ENCODE measurements around the gene DCUN1D3.

Gene DCUN1D3

DNA sequence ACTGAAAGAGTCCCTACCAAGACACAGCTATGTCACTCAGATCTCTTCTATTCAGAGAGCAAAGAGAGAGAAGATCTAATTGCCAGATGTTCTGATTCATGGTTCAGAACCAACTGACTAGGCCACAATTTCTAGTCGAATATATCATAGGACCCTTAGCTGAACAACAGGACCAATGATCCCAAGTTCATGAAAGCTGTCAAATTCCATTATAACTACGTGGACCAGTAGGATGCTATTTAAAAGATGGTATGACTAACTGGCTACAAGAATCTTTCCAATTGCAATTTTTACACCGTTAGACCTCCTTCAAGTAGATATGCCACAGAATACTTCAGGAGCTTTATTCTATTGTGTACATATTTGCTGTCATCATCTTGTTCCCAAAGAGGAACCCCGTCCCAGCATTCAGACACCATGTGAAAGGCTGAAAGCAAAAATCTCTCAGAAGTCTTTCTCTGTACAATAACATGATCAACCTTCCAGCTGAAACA, 26.0 kb downstream of the DCUN1D3 start:
- no peaks in the 10 kb centered on the region for H3K9me2 ChIP-seq (ENCODE audit: low read depth, low read length)
- no peak overlapping the region for H3K27ac ChIP-seq (ENCODE audit: low read depth, low read length, poor library complexity, severe bottlenecking)
- no peak overlapping the region for H3K4me2 ChIP-seq (ENCODE audit: low read length)
- H3K36me3 ChIP-seq (ENCODE audit: insufficient read depth, low read length), result no peaks in the 10 kb centered on the region
- no peak for TF ChIP-seq EZH2 (IDR thresholded peaks at IDR 0.05; ENCODE audit: borderline replicate concordance, low read length)
- no peak for TF ChIP-seq CTCF (IDR thresholded peaks at IDR 0.05; ENCODE audit: low read length)
- H3K9me3 ChIP-seq (ENCODE audit: low read length), result no peaks in the 10 kb centered on the region
- H3K27me3 ChIP-seq (ENCODE audit: insufficient read depth, low read length), result no peaks in the 10 kb centered on the region
- no peaks in the 10 kb centered on the region for H3K79me2 ChIP-seq (ENCODE audit: insufficient read depth, low read length)
- no peak overlapping the region for H3K9ac ChIP-seq (ENCODE audit: low read length)
- no peak overlapping the region for H2AFZ ChIP-seq (ENCODE audit: low read length)
- no peaks in the 10 kb centered on the region for H4K20me1 ChIP-seq (ENCODE audit: insufficient read depth, low read length)
- peaks cover 16% of the 10 kb centered on the region for H3K4me1 ChIP-seq (ENCODE audit: insufficient read depth, low read length, severe bottlenecking)
- no peak overlapping the region for H3K4me3 ChIP-seq (ENCODE audit: low read depth, low read length, poor library complexity, severe bottlenecking)
- H3F3A ChIP-seq (ENCODE audit: insufficient read depth, low read length), result no peaks in the 10 kb centered on the region

DNA sequence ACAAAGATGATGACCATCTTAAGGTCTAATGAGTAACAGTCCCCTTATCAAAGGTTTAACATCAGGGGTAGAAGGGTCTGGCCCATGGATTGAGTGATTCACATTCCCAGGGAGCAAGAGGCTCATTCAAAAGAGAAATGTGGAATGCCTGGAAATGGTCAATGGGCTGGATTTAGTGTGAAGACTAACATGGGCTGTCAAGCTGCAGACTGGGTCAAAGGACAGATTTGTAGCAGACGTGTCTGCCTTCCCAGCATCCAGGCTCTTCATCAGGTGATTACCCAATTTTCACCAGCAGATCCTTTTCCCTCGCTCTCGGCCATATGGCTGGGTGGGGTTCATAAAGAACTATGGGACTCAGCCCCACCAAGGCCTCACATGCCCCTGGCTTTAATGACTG, 26.8 kb downstream of the DCUN1D3 start:
- TF ChIP-seq EZH2 (IDR thresholded peaks at IDR 0.05; ENCODE audit: borderline replicate concordance, low read length) (no peak), CTCF (IDR thresholded peaks at IDR 0.05; ENCODE audit: low read length) (no peak)
- no peaks in the 10 kb centered on the region for H3K79me2 ChIP-seq (ENCODE audit: insufficient read depth, low read length)
- H3K9me3 ChIP-seq (ENCODE audit: low read length), result no peaks in the 10 kb centered on the region
- peaks cover 11% of the 10 kb centered on the region for H3K4me1 ChIP-seq (ENCODE audit: insufficient read depth, low read length, severe bottlenecking)
- no peaks in the 10 kb centered on the region for H4K20me1 ChIP-seq (ENCODE audit: insufficient read depth, low read length)
- no peaks in the 10 kb centered on the region for H3K9me2 ChIP-seq (ENCODE audit: low read depth, low read length)
- no peak overlapping the region for H3K4me2 ChIP-seq (ENCODE audit: low read length)
- H3K27me3 ChIP-seq (ENCODE audit: insufficient read depth, low read length), result no peaks in the 10 kb centered on the region
- no peaks in the 10 kb centered on the region for H3F3A ChIP-seq (ENCODE audit: insufficient read depth, low read length)
- no peak overlapping the region for H3K27ac ChIP-seq (ENCODE audit: low read depth, low read length, poor library complexity, severe bottlenecking)
- no peak overlapping the region for H2AFZ ChIP-seq (ENCODE audit: low read length)
- no peak overlapping the region for H3K9ac ChIP-seq (ENCODE audit: low read length)
- no peaks in the 10 kb centered on the region for H3K36me3 ChIP-seq (ENCODE audit: insufficient read depth, low read length)
- H3K4me3 ChIP-seq (ENCODE audit: low read depth, low read length, poor library complexity, severe bottlenecking), result no peak overlapping the region

DNA sequence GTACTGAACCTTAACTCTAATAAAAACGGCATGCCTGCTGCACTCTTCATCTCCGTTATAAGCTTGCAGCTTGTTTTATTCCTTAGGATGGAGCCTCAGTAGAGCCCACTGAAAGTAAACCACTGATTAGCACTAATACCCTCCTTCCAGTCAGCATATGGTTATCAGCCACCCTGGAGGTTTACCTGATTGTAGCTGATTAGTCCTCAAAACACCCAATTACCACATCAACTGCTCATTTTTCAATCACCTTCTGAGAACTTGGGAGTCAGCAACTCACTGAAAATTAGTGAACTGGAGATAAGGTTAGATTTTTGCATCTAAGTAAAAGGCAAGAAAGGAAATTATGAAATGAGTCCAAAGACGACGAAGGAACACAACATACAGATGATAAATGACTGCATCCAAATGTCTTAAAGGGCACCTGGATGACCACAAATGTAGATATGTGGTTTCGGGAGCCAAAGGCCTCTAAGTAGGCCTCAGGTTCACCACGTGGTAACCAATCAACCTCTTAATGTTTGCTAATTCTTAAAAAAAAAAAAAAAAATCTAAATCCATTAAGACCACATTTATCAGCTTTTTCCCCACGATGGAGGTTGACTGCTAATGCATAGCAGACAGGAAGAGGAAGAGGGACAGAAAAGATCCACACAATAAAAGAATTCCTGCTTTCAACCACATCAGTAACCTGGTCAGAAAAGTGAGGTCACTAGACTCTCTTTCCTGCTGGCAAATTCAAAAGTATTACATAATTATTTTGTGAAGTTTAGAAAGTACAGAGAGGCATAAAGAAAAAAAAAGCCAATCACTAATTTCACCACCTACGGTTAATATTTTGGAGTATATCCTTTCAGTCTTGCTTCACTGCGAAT, 28.0 kb downstream of the DCUN1D3 start:
- no peak overlapping the region for H2AFZ ChIP-seq (ENCODE audit: low read length)
- H3F3A ChIP-seq (ENCODE audit: insufficient read depth, low read length), result no peaks in the 10 kb centered on the region
- no peaks in the 10 kb centered on the region for H4K20me1 ChIP-seq (ENCODE audit: insufficient read depth, low read length)
- H3K36me3 ChIP-seq (ENCODE audit: insufficient read depth, low read length), result no peaks in the 10 kb centered on the region
- no peak overlapping the region for H3K27ac ChIP-seq (ENCODE audit: low read depth, low read length, poor library complexity, severe bottlenecking)
- TF ChIP-seq CTCF (IDR thresholded peaks at IDR 0.05; ENCODE audit: low read length) (no peak), EZH2 (IDR thresholded peaks at IDR 0.05; ENCODE audit: borderline replicate concordance, low read length) (no peak)
- H3K9me2 ChIP-seq (ENCODE audit: low read depth, low read length), result no peaks in the 10 kb centered on the region
- no peak overlapping the region for H3K4me2 ChIP-seq (ENCODE audit: low read length)
- no peak overlapping the region for H3K9ac ChIP-seq (ENCODE audit: low read length)
- no peaks in the 10 kb centered on the region for H3K79me2 ChIP-seq (ENCODE audit: insufficient read depth, low read length)
- H3K9me3 ChIP-seq (ENCODE audit: low read length), result no peaks in the 10 kb centered on the region
- H3K4me3 ChIP-seq (ENCODE audit: low read depth, low read length, poor library complexity, severe bottlenecking), result no peak overlapping the region
- H3K27me3 ChIP-seq (ENCODE audit: insufficient read depth, low read length), result no peaks in the 10 kb centered on the region
- H3K4me1 ChIP-seq (ENCODE audit: insufficient read depth, low read length, severe bottlenecking), result peaks cover 11% of the 10 kb centered on the region
